Neural crest cell (in vitro differentiated cells): ENCODE results near the gene HOXA9. TPM values are rescaled to one million over a fixed set of nuclear protein-coding genes. Genes with fewer than 3 reads are reported as not detected.
A peak's percentile ranks its signal among the peaks of the same experiment; 100 is the strongest.

ENCODE experiments used
- DNase-seq: peaks from one replicate; pipeline ENCODE4 v3.0.0; 2021; ENCODE audit warnings: low read depth, mixed read lengths, low spot score
- H3K27ac Mint-ChIP-seq: one replicate; pipeline ENCODE4 v1.8.0; 2021; ENCODE audit warnings: mild to moderate bottlenecking, mixed read lengths; ENCODE audit not compliant: unreplicated experiment
- H3K27me3 Mint-ChIP-seq: 2 replicates; pipeline ENCODE4 v1.8.0; 2021; ENCODE audit warnings: low read depth, mild to moderate bottlenecking, mixed read lengths
- H3K36me3 Mint-ChIP-seq: 2 replicates; pipeline ENCODE4 v1.8.0; 2021; ENCODE audit warnings: low read depth, mild to moderate bottlenecking, mixed read lengths
- H3K4me1 Mint-ChIP-seq: 2 replicates; pipeline ENCODE4 v1.8.0; 2021; ENCODE audit warnings: mixed read lengths
- H3K4me3 Mint-ChIP-seq: one replicate; pipeline ENCODE4 v1.8.0; 2021; ENCODE audit warnings: mild to moderate bottlenecking, mixed read lengths
- H3K9me3 Mint-ChIP-seq: 2 replicates; pipeline ENCODE4 v1.8.0; 2021; ENCODE audit warnings: mixed read lengths
- total RNA-seq: library from RNA; stranded (reverse); gene quantifications from 2 replicates; pipeline ENCODE4 v1.2.1, GENCODE V29; 2021
- TF ChIP-seq, protein P1 (sequence below): fragments of 200-600 bp; sonication (generic); conservative IDR thresholded peaks from 2 replicates; pipeline ENCODE4 v1.5.0; 2021; ENCODE audit warnings: antibody characterized with exemption, mild to moderate bottlenecking

The HOXA9 gene
- total RNA-seq, 1 donor from 2014 or later = 9.0 TPM

DNA sequence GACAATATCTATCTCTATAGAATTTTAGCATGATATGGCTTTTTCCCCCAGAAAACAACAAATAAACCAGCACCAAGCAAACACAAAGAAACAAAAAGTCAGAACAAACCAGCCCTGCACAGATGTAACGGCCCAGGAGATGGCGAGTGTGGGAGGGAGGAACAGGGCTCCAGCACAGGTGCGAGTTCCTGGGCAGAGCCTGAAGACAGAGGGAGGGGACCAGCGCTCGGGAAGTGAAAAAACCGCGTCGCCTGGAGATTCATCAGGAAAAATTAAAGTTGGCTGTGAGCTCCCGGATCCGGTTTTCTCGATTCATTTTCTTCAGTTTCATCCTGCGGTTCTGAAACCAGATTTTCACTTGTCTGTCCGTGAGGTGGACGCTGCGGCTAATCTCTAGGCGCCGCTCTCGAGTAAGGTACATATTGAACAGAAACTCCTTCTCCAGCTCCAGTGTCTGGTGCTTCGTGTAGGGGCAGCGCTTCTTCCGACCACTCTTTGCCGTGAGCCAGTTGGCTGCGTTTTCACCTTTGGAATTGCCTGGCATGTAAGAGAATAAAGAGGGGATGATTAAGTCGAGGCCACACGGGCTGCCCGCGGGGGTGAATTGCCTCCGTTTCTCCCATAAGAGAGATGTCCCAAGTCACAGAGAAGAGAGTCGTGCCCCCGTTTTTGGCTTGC is 6.4 kb upstream of the HOXA9 start:
- DNase-seq = no peak
- peak overlapping the region; percentile 64 for H3K4me3 Mint-ChIP-seq
- H3K36me3 Mint-ChIP-seq = peaks cover 2% of the 10 kb centered on the region
- peaks cover 13% of the 10 kb centered on the region for H3K4me1 Mint-ChIP-seq
- TF ChIP-seq, protein P1, sequence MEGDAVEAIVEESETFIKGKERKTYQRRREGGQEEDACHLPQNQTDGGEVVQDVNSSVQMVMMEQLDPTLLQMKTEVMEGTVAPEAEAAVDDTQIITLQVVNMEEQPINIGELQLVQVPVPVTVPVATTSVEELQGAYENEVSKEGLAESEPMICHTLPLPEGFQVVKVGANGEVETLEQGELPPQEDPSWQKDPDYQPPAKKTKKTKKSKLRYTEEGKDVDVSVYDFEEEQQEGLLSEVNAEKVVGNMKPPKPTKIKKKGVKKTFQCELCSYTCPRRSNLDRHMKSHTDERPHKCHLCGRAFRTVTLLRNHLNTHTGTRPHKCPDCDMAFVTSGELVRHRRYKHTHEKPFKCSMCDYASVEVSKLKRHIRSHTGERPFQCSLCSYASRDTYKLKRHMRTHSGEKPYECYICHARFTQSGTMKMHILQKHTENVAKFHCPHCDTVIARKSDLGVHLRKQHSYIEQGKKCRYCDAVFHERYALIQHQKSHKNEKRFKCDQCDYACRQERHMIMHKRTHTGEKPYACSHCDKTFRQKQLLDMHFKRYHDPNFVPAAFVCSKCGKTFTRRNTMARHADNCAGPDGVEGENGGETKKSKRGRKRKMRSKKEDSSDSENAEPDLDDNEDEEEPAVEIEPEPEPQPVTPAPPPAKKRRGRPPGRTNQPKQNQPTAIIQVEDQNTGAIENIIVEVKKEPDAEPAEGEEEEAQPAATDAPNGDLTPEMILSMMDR = no peak
- H3K9me3 Mint-ChIP-seq = no peaks in the 10 kb centered on the region
- peaks cover 93% of the 10 kb centered on the region for H3K27me3 Mint-ChIP-seq
- H3K27ac Mint-ChIP-seq = no peak overlapping the region

DNA sequence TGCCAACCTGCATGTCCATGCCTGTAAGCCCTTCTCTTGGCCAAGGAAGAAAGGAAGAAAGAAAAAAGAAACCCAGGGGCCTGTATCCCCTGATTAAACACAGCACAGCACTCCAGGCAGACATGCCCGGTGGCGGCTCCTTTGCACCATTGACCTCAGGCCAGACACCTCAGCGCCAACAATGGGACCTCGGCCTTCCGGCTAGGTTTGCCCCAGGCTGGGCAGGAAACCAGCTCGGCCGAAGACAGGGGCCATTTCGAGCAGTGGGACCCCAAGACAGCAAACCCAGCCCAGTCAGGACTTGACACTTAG is 5.9 kb upstream of the HOXA9 start:
- no peaks in the 10 kb centered on the region for H3K9me3 Mint-ChIP-seq
- peaks cover 13% of the 10 kb centered on the region for H3K4me1 Mint-ChIP-seq
- peaks cover 2% of the 10 kb centered on the region for H3K36me3 Mint-ChIP-seq
- TF ChIP-seq, protein P1 = no peak
- no peak for DNase-seq
- H3K27ac Mint-ChIP-seq = no peak overlapping the region
- H3K4me3 Mint-ChIP-seq = peak overlapping the region; percentile 22
- H3K27me3 Mint-ChIP-seq = peaks cover 93% of the 10 kb centered on the region

DNA sequence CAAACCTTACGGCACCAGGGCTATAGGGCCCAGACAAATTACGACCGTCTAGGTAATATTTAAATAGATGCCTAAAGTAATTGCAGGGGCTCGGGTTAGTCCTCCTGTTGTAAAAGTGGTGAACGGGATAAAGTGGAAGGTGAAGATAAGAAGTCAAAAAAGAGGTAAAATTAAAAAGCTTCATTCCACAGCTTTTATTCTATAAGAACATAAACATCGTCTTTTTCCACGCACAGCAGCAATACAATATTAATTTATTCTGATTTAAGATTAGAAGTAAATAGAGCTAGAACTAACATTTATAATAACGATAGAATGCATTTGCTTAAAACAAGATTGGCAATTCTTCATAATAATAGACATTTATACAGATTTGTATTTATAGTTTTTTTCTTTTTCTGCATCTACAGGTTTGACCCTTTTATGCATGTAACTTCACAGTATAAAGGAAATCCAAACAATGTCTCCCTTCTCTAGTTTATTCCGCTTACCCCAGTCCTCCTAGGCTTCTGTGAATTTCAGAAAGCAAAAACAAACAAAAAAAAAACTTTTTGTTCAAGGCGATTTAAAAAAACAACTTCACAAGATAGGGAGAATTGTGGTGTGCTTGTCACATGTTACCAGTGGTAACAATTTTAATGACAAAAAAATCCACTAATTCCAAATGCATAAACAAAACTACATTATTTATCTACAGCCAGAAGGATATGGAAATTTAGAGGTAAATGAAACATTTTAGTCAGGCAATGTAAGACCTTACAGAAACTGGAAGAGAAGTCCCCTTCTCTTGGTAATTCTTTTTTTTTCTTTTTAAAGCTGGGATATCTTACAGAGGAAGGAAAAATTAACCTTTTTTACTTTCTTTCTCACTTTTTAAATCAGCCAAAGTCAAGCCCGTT is 5.3 kb upstream of the HOXA9 start:
- Mint-ChIP-seq H3K4me3 (peak overlapping the region; percentile 62), H3K36me3 (peaks cover 3% of the 10 kb centered on the region), H3K4me1 (peaks cover 13% of the 10 kb centered on the region), H3K27ac (no peak overlapping the region), H3K9me3 (no peaks in the 10 kb centered on the region), H3K27me3 (peaks cover 93% of the 10 kb centered on the region)
- TF ChIP-seq, protein P1 = no peak
- no peak for DNase-seq

DNA sequence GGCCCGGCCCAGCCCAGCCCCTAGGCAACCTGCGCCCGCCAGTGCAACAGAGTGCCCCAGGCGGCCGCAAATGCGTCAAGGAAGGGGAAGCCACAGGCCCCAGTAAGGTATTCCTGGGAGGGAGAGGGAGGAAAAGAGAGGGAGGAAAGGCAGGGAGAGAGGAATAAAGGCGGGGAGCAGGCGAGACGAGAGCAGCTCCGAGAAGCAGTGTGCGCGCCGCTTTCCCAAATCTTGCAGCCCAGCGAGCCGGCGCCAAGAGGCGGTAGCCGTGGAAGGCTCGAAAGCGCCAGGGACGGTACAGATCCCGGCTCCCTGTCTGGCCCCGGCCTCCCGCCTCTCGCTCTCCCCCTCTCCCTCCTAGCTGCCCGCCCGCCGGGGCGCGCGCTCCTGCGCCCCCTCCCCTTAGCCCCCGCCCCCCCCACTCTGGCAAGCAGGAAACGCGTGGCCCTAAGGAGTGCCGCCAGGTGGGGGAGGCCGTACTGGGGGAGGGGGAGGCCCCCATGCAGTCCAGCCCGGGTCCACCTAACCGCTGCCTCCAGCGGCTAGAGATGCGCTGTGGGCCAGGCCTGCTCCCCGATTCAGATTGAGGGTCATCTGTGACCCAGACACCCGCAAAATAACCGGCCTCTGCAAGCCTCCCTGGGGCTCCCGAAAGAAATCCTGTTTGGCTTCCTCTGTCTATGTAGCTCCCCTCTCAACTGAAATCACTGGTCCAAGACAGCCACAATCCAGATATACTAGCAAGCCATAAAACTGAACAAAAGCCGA is 4.5 kb upstream of the HOXA9 start:
- TF ChIP-seq, protein P1 = no peak
- Mint-ChIP-seq H3K9me3 (no peaks in the 10 kb centered on the region), H3K36me3 (peaks cover 5% of the 10 kb centered on the region), H3K4me3 (peak overlapping the region; percentile 62), H3K4me1 (peaks cover 13% of the 10 kb centered on the region), H3K27me3 (peaks cover 92% of the 10 kb centered on the region), H3K27ac (no peak overlapping the region)
- DNase-seq = no peak

DNA sequence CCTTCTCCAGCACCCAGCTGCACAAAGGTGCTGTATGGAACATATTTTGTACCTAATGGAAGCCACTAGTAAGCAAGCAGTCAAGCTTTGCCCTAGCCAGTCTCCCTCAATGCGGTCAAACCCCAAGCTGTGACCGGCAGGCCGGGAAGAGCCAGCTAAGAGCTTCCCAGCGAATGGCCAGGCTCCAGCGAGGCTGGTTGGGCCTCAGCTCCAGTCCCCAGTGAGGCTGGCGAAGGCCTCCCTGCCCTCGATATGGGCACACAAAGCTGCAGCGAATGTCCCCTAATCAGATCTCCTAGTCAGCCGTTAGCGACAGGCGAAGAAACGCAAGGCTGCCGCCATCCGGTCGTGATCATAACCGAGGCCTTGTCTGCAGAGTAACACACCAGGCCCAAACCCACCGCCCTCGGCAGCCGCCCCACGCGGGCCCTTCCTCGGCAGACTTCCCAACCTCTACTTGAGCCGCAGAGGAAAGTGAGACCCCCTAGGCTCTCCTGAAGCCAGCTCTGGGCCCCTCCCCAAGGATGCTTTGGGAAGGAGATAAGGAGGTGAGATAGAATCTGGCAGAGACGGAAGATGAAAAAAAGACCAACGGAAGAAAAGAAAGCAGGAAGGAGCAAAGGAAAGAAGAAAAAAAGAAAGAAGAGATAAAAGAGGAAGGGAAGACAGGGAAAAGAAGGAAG is 3.1 kb upstream of the HOXA9 start:
- no peak for DNase-seq
- H3K9me3 Mint-ChIP-seq = no peaks in the 10 kb centered on the region

More for the DNA sequence above, 3.1 kb upstream of the HOXA9 start:
- H3K36me3 Mint-ChIP-seq = peaks cover 9% of the 10 kb centered on the region
- peak overlapping the region; percentile 54 for H3K4me3 Mint-ChIP-seq
- H3K27ac Mint-ChIP-seq = no peak overlapping the region
- TF ChIP-seq, protein P1 = no peak
- H3K4me1 Mint-ChIP-seq = peaks cover 18% of the 10 kb centered on the region
- peaks cover 96% of the 10 kb centered on the region for H3K27me3 Mint-ChIP-seq
